Amygdala (tissue), 56 donors: Measurements from ENCODE around the gene TMCO4.

Experiments
- DNase-seq, 56 donors: peaks; one replicate each; lab custom pipeline; 2025; lab: John Stamatoyannopoulos, UW

TMCO4 gene

GRCh38 chr1:19728413-19729145 is 71.1 kb downstream of the TMCO4 start:
- DNase-seq: peak in 18 of 56 donors; percentile 5 to 64 (median 20)

DNA sequence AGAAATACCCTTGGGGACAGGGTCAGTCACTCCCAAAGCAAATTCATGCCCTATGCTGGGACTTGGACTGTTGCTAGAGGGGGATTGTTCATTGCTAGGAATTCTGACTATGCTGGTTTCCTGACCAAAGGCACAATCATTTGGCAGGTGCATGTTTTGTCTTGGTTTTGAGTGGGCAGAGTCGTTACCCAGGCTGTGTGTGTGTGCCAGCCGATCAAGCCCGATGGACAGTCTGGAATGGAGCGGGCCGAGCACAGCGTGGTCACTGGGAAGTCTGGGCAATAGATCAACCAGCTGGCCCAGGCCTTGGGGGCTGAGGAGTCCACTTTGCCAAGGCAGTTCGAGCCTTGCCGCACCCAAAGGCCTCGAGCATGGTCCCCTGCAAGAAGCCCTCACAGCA is 74.1 kb downstream of the TMCO4 start:
- no peak for DNase-seq

- no peak for DNase-seq
Measured at GRCh38 chr1:19723874-19724273, 75.8 kb downstream of the TMCO4 start.

DNA sequence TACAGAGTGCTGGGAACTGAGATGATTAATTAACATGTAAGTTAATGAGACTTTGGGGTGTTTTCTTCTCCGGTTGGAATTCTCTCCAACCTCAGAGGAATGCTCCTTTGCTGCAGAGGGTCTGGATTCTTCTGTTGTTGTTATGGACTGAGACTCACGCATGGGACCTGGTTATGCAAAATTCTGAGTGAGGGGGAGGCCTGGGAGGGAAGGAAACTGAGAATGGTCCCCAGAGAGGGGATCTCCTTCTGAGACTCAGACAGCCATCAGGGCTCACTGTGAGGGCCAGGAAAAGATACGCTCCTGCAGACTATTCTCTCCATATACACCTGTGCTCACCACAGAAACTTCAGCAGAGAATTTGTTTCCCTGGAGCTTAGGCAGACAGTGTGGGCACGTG is 78.7 kb downstream of the TMCO4 start:
- DNase-seq: no peak

DNA sequence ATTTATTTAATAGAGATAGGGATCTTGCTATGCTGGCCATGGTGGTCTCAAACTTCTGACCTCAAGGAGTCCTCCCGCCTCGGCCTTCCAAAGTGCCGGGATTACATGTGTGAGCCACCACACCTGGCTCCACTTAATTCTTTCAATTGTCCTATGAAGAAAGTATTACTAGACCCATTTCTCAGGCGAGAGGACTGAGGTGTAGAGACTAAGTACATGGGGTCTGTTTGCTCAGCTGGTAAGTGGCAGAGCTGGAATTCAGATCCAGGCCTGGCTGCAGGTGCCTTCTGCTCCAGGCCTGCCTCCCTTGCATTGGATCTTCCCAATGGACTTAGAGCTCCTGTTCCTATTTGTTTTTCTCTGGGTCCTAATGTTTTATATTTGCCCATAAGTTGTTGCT is 79.5 kb downstream of the TMCO4 start:
- DNase-seq: no peak

DNA sequence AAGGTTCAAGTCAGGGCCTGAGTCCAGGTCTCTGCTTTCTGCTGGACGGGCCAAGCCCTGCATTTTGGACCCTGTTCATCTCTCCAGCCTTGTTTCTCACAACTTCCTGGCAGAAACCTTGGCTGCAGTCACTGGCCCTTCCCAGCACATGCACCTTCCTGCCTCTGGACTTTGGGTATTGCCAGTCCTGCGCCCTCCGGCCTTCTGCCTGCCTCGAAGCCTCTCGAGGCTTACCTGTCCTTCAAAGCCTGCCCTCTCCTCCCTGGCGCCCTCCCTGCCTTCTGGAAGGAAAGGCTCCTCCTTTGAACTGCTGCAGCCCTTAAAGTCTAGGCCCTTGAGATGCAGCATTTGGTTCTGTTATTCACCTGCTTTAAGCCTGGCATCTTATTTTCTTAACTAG is 82.2 kb downstream of the TMCO4 start:
- DNase-seq: peak in 4 of 56 donors; percentile 1 to 15 (median 12)

- peak in 50 of 56 donors; percentile 3 to 84 (median 50) for DNase-seq
Measured at GRCh38 chr1:19715334-19716203, 84.1 kb downstream of the TMCO4 start.

DNA sequence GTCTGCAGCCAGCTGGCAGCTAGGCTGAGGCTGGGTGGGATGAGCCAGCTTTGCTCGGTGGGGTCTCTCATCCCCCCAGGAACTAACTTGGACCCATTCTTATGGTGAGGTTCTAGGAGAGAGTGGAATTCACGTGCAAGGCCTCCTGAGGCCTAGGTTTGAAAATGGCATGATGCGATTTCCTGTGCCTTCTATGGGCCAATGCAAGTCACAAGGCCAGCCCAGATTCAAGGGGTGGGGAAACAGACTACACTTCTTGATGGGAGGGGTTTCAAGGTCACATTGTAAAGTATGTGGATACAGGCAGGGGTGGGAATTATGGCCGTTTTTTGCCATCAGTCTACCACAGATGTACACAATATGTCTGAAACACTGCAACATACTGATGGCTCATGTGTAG is 86.8 kb downstream of the TMCO4 start:
- no peak for DNase-seq

GRCh38 chr1:19710825-19711611 is 88.7 kb downstream of the TMCO4 start:
- DNase-seq: no peak

DNA sequence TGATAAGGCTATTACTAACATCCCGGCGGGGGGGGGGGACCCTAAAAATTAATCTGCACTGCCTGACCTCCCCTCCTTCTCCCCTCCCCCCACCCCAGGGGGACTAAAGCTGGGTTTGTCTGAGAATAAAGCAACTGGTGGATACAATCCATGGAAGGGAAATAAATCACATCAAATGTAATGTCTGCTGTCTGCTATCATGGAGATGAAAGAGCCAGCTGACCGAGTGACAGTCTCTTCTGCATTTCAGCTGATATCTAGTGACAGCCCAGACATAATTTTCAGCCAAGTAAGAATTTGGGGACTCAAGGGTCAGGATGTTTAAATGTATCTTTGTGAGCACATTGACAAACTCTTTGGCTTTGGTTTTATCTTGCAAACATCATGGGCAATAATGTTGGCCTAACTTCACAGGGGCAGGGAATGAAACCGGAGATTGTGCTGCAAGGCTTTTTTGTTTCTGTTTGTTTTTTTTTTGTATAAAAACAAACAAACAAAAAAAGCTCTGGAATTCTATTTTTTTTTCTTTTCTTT is 90.4 kb downstream of the TMCO4 start:
- DNase-seq: no peak

- DNase-seq: no peak
Measured at GRCh38 chr1:19708567-19709110, 91.1 kb downstream of the TMCO4 start.

DNA sequence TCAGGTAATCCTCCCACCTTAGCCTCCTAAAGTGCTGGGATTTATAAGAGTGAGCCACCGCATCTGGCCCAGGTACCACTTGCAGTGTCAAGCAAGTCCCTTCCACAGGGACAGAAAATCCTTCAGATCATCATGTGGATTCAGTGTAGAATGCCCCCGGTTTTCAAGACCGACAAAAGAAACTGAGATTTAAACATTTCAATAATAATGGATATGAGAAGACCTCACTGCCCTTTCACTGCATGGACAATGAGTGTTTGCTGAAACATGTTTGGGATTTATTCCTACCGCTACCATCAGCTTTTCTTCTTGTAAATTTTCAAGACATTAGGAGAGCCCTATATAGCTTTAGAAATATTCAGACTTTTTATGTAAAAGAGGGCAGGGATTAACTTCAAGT is 93.6 kb downstream of the TMCO4 start:
- no peak for DNase-seq

GRCh38 chr1:19705464-19705863 is 94.3 kb downstream of the TMCO4 start:
- no peak for DNase-seq

GRCh38 chr1:19704247-19705113 is 95.2 kb downstream of the TMCO4 start:
- DNase-seq: peak in 51 of 56 donors; percentile 12 to 81 (median 42)

- DNase-seq: no peak
Measured at GRCh38 chr1:19703280-19703679, 96.4 kb downstream of the TMCO4 start.

GRCh38 chr1:19700079-19700777 is 99.5 kb downstream of the TMCO4 start:
- DNase-seq: no peak

DNA sequence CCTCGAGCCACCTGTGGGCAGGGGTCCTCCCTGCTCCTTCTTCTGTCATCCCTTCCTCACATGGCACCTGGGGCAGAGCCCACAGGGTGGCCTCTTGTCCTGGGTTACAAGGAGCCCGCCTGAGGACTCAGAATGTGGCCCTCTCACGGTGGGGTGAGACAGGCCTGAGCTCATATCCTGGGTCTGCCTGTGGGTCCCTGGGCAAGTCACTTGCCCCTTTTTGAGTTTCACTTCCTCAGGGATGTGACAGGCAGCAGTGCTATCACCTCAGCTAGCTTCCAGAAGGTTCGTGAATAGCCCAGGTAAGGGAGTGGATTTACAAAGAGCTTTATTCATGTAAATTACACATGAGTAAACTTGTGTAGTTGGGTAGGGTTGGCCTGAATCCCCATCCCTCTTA is 101.5 kb downstream of the TMCO4 start:
- no peak for DNase-seq

DNA sequence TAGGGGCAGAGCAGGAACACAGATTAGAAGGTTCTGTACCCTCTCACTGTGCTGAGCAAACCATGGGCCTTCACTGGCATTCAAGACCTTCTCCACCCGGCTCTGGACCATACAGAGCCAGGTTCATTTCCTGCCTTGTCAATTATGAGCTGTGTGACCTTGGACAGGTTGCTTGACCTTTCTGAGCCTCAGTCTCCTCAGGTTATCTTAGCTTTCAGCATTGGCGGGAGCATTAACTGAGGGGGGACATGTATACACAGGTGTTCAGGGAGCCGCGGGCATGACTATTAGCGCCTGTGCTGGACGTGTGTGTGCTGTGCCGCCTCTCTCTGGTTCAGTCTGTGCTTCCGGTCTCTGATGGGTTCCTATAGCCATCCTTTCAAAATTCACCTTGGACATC is 102.9 kb downstream of the TMCO4 start:
- DNase-seq: no peak

DNA sequence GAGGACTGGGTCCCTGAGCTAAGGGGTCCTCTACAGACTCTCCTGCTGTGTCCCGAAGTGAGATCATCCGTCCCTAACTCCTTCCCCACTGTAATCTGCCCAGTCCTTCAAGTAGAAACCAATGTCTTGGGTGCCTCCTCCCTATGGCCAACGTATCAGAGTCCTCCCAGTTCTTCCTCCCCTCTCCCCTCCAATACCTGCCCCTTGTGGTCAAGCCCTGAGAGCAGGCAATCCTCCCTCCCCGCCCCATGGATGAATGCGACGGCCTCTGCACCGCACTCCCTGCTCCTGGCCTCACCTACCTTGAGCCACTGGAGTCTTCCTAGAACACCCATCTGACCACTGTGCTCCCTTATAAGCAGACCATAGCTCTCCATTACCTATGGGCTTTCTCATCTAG is 103.9 kb downstream of the TMCO4 start:
- no peak for DNase-seq
